Endothelial cell of umbilical vein (primary cell): ENCODE data around the gene STARD9.

Experiments
- CTCF ChIP-seq, 2 donors: IDR thresholded peaks; 1 replicate in 1 of 2; 2 replicates in 1 of 2; pipeline ENCODE4 v1.5.1; 2011; ENCODE audit warnings: low read length in 2 of 2, mild to moderate bottlenecking in 2 of 2, moderate library complexity in 2 of 2, control low read depth in 1 of 2, inconsistent platforms in 1 of 2, low read depth in 1 of 2; ENCODE audit not compliant: insufficient read depth in 1 of 2; ENCODE audit errors: extremely low read depth in 1 of 2
- EZH2 ChIP-seq: IDR thresholded peaks from 2 replicates; pipeline ENCODE4 v1.6.1; 2012; ENCODE audit warnings: borderline replicate concordance, low read depth, mild to moderate bottlenecking, moderate library complexity, low read length, inconsistent platforms; ENCODE audit not compliant: severe bottlenecking
- GATA2 ChIP-seq: IDR thresholded peaks from 2 replicates; pipeline ENCODE4 v1.7.0; 2011; ENCODE audit warnings: low read depth, mild to moderate bottlenecking, moderate library complexity, mixed read lengths, low read length; ENCODE audit not compliant: insufficient read length, insufficient read depth
- MYC ChIP-seq: IDR thresholded peaks from one replicate; pipeline ENCODE4 v1.6.1; 2011; ENCODE audit warnings: mild to moderate bottlenecking, low read depth, low read length
- POLR2A ChIP-seq: IDR thresholded peaks from 2 replicates; pipeline ENCODE4 v1.6.1; 2012; ENCODE audit warnings: low read depth, mild to moderate bottlenecking, control low read depth, low read length
- POLR2AphosphoS5 ChIP-seq: IDR thresholded peaks from 2 replicates; pipeline ENCODE4 v1.6.1; 2012; ENCODE audit warnings: low read depth, mild to moderate bottlenecking, control low read depth, low read length, moderate library complexity; ENCODE audit not compliant: insufficient read depth

- TF ChIP-seq EZH2 (no peak), CTCF (IDR thresholded peaks at IDR 0.05; ENCODE audit: extremely low read depth in 1 of 2, insufficient read depth in 1 of 2, low read depth in 1 of 2, low read length in 2 of 2) (no peak), POLR2A (no peak), GATA2 (no peak), POLR2AphosphoS5 (no peak), MYC (no peak)
Measured at GRCh38 chr15:42729409-42729808, 154.0 kb downstream of the STARD9 start.
